GM18517 (cell line): ENCODE data around the gene RIPK1.
"Not testable (repeated sequence)": the region's sequence is repeated elsewhere in the genome, so short reads cannot be mapped to it uniquely, and the experiment has no call there.

ENCODE experiments used
- ATAC-seq: cut with Tn5 transposase; IDR thresholded peaks from one replicate; pipeline ENCODE4 v1.9.1; 2021; ENCODE audit warnings: mild to moderate bottlenecking, moderate library complexity; ENCODE audit not compliant: unreplicated experiment

Gene RIPK1

DNA sequence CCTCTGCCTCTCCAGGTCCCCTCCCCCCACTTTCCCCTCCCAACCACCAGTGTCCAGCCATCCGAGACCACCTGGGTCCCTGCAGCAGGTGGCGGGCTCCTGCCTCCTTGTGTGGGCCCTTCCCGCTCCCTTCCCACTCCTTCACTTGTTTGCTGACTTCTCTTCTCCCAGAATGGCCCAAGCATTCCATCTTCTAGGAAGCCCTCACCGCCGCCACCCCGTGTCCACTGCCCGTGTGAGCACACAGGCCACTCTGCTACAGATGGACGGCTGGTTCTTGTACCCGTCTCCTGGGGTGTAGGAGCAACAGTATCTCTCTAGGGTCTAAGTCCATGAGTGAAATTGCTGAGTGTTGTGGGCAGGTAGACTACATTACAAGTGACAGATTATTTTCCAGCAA lies 65.2 kb downstream of the RIPK1 start:
- no peak for ATAC-seq

- ATAC-seq = no peak
Observed at GRCh38 chr6:3135668-3136291, 67.5 kb downstream of the RIPK1 start.

DNA sequence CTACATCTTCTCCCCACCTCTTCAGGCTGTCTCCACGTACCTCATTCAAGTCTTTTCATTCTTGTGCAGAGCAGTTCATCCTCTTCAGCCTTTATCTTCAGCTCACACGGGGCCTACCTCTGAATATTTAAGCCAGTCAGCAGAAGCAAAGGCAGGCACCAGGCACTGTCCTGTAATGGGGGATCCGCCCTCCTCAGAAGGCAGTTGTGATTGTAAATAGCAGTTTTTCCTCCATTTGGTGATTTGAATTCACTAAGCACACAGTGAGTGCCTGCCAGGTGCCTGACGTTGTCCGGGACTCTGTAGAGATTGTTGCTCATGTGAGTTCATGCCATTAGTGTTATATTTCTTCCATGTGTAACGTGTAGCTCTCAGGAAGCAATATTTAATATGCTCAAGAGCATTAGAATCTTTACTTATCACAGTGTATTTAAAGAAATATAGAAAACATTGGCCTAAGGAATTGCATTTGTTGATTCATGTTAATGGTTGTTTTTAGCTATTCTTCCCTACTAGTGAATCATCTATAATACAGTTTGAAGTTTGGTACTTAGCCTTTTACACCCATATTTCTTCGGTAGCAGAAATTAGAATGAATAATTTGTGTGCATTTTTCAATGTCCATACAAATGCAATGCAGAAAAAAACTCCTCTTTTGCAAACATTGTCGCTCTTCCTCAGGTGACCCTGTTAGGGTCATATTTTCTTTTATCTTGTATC lies 68.2 kb downstream of the RIPK1 start:
- ATAC-seq = no peak

- no peak for ATAC-seq
Observed at GRCh38 chr6:3137057-3137777, 68.9 kb downstream of the RIPK1 start.

DNA sequence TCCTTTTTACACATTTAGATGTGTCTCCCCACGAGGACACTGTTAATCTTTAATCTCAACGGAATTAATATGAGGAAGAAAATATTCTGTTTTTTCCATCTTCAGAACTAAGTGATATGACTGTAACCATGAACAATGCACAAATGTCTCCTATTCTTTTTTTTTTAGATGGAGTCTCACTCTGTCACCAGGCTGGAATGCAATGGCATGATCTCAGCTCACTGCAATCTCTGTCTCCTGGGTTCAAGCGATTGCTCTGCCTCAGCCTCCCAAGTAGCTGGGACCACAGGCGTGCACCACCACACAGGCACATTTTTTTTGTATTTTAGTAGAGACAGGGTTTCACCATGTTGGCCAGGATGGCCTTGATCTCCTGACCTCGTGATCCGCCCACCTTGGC lies 69.6 kb downstream of the RIPK1 start:
- not testable (repeated sequence) for ATAC-seq

- no peak for ATAC-seq
Observed at GRCh38 chr6:3138341-3138740, 70.0 kb downstream of the RIPK1 start.

DNA sequence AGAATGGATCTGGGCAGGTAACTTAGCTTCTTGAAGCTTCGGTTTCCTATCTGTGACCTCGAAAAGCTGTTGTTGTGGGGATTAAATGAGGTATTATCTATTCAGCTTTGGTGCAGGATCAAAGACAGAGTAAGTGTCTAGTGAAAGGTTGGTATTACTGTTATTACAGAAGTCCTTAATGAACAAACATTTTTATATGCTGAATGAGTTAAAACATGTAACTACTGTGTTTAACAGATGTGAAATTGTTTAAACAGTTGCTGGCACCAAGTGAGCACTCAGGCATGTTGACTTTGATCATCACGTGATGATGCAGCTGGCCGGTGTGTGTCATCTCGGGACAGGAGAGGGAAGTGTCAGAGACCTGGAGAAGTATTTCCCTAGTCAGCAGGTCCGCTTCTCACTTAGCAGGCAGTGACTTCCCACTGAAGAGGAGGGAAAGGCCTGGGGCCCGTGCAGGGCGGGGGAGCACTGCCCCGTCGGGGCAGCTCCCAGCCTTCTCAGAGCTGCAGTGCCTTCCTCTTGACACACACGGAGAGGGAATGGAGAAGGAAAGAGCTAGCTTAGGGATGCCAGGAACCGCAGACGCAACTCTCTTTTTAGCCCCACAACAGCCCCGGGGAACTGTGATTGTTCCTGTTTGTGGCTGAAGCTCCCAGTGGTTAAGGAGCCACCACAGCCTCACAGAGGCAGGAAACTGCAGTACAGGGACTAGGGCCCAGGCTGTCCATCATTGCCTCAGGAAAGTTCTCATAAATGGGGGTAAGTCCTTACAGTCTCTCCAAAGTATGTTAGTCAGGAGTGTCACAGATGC lies 71.0 kb downstream of the RIPK1 start:
- ATAC-seq = no peak

- no peak for ATAC-seq
Observed at GRCh38 chr6:3140201-3140600, 71.9 kb downstream of the RIPK1 start.

DNA sequence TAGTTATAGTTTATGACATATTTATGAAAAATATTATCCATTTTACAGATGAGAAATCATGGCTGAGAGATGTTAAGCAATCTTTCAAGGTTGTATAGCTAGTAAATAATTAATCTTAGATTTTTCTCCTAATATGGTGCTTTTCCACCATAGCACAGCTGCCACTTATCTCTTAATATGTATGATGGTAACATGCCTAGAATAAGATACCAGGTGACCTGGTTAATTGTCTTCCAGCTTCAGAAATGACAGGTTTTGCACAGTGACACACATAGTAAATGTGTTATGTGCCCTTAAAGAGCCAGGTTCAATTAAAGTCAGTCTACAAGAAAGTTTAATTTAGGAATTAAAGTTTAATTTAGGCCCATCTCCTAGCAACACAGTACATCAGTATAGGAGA lies 74.2 kb downstream of the RIPK1 start:
- ATAC-seq = no peak

- no peak for ATAC-seq
Observed at GRCh38 chr6:3143158-3143557, 74.9 kb downstream of the RIPK1 start.

- no peak for ATAC-seq
Observed at GRCh38 chr6:3144571-3144970, 76.3 kb downstream of the RIPK1 start.

GRCh38 chr6:3147914-3148757 lies 79.8 kb downstream of the RIPK1 start:
- no peak for ATAC-seq

DNA sequence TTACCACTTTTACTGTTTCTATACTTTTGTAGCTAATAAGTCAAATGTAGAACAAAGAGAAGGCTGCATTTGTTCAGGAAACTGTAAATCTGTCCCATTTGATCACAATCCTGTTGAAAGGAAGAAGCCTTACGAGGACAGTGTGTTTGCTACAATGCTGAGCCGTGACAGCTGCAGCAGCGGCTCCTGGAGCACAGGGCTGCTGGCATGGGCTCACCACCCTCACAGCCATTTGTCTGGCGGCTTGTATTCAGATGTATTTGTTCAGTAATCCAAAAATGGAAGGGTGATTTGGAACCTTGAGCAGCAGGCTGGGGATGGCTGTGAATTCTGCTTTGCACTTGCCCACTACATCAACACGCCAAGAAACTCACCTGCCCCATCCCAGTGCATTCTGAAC lies 83.4 kb downstream of the RIPK1 start:
- no peak for ATAC-seq

GRCh38 chr6:3152689-3153088 lies 84.4 kb downstream of the RIPK1 start:
- ATAC-seq = no peak

- not testable (repeated sequence) for ATAC-seq
Observed at GRCh38 chr6:3155416-3155815, 87.1 kb downstream of the RIPK1 start.

- ATAC-seq = not testable (repeated sequence)
Observed at GRCh38 chr6:3156184-3157130, 88.2 kb downstream of the RIPK1 start.

- no peak for ATAC-seq
Observed at GRCh38 chr6:3157131-3157933, 89.0 kb downstream of the RIPK1 start, which contains the start of gene TUBB2A. Gene TUBB2A (minus strand): TSS chr6:3157544. CDS start chr6:3157463, 81 bp downstream.
